ENCODE measurements around the gene BATF2.
"Not testable (repeated sequence)": the region's sequence is repeated elsewhere in the genome, so short reads cannot be mapped to it uniquely, and the experiment has no call there.

The BATF2 gene, protein sequence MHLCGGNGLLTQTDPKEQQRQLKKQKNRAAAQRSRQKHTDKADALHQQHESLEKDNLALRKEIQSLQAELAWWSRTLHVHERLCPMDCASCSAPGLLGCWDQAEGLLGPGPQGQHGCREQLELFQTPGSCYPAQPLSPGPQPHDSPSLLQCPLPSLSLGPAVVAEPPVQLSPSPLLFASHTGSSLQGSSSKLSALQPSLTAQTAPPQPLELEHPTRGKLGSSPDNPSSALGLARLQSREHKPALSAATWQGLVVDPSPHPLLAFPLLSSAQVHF

DNA sequence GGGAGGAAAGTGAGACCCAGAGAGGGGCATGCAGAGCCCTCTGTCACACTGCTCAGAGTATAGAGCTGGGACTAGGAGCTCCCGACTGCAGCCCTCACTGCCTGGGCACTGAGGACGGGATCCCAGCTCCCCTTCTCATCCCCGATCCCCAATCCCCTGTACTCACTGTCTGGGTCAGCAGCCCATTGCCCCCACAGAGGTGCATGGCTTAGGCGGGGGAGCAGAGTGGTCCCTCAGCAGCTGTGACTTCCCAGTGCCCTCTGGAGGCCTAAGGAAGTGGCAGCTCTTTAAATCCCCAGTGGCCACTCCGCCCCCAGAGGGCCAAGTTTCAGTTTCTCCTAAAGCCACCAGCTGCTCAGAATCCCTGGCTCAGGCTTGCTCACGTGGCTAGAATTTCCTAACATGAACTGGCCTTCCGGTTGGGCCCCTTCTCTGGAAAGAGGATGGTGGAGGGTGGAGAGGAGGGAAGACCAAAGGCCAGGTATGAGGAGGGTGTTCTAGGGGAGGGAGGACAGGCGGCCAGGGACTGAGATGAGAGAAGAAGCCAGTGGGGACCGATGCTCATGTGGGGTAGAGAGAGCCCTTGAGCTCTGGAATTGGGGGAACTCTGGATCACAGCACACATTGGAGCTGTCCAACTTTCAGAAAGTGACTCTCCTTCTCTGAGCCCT lies at the start of gene BATF2:
TSS of gene BATF2 (minus strand) at position 262 of the 671 bp plus-strand sequence. CDS start at position 205, 57 bp downstream.
- DNase-seq (ENCODE audit: low read depth in 2 of 2): no peak

DNA sequence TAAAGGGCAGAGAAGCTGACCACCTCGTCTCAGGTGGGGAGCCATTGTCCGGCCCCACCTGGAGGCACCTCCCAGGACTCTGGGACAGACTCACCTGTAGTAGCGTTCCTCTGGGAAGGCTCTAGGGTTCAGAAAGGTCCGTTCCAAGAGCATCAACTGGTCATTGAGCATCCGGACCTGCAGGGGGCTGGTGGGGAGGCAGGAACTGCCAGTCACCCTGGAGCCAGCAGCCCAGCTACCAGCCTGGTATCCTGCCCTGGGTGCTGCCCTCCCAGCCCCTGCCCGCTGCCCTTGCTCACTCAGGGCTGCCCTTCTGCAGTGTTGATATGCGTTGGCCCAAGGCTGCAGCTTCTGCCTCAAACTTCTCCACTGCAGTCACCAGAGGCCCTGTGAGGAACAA lies 49.0 kb upstream of the BATF2 start:
- DNase-seq (ENCODE audit: low read depth in 2 of 2): no peak

DNA sequence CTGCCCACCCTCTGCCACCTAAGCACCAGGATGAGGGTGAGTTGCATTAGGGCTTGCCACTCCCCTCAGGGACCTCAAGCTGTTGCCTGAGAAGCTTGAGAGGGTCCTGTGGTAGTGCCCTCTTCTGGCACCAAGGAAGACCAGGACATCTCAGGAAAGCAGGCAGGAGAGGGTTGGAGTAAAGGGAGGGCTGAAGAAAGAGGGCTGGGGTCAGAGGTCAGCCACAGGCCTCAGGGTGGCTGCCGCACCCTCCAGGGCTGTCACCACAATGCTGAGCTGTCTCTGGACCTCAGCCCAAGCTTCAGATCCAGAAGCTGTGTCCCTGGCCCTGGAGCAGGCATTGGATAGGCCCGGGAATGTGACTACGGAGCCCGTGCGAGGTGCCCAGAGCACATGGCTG lies 48.3 kb upstream of the BATF2 start:
- no peak for DNase-seq (ENCODE audit: low read depth in 2 of 2)

DNA sequence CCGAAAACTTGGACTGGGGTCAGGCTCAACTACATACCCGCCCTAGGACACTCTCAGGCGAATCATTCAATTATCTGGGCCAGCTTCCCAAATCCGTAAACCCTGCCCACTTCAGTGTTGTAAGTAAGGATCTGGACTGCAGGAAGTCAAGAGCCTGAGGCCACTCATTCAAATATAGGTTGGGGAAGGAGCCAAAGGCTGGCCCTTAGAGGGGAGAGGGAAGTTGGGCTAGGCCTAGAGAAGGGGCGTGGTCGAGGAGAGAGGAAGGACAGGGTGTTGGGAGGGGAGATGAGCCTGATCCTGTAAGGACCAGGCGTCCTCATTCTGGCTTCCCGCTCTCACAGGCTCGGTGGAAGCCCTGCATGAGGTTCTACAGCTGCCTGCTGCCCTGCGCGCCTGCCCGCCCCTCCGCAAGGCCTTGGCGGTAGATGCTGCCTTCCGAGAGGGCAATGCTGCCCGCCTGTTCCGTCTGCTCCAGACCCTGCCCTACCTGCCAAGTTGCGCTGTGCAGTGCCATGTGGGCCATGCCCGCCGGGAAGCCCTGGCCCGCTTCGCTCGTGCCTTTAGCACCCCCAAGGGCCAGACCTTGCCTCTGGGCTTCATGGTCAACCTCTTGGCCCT lies 47.2 kb upstream of the BATF2 start:
- DNase-seq (ENCODE audit: low read depth in 2 of 2): no peak

DNA sequence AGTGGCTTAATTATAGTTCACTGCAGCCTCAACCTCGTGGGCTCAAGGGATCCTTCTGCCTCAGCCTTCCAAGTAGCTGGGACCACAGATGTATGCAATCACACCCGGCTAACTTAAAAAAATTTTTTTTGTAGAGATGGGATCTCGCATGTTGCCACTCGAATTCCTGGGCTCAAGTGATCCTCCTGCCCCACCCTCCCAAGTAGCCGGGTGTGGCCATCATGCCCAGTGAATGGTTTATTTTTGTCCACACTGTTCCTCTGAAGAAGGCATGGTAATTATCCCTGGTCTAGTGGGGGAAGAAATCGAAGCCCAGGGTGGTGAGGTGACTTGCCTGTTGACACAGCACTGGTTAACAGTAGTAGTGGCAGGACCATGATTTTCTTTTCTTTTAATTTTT lies 46.1 kb upstream of the BATF2 start:
- no peak for DNase-seq (ENCODE audit: low read depth in 2 of 2)

DNA sequence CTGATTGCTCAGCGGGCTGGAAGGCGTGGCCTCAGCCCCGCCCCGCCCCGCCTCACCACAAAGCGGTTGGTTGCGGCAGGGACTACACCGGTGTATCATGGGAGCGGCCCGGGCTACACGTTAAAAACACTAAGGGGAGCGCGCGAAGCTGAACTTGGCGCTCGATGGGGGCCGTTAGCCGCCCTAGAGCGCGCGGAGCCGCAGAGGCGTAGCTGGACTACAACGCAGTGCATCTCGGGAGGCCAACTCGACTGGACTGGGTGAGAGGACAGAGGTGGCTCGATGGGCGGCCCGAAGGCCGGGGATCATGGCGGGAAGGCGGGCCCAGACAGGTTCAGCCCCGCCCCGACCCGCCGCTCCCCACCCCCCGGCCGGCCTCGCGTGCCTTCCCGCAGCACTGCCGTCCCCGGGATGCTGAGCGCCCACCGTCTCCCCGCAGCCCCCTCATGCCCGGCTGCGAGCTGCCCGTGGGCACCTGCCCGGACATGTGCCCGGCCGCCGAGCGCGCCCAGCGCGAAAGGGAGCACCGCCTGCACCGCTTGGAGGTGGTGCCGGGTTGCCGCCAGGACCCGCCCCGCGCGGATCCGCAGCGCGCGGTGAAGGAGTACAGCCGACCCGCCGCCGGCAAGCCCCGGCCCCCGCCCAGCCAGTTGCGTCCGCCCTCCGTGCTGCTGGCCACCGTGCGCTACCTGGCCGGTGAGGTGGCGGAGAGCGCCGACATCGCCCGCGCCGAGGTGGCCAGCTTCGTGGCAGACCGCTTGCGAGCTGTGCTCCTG lies 44.3 kb upstream of the BATF2 start, which contains the start of gene SAC3D1:
TSS of gene SAC3D1 (plus strand) at position 364 of the 776 bp plus-strand sequence. CDS start at position 447, 83 bp downstream.
- DNase-seq (ENCODE audit: low read depth in 2 of 2): peak; percentile 58 to 67

DNA sequence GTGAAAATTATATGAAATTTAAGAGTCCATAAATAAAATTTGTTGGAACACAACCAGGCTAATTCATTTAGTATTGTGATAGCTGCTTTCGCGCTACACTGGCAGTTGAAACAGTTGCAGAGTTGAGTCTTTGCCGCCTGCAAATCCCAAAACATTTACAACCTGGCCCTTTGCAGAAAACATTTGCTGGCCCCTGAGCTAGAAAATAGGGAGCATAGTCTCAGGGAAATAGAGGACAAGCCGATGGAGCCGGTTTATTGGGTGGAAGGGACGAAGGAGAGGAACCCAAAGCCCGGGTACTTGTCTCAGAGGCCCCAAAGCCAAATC lies 43.7 kb upstream of the BATF2 start:
- DNase-seq (ENCODE audit: low read depth in 2 of 2): no peak

DNA sequence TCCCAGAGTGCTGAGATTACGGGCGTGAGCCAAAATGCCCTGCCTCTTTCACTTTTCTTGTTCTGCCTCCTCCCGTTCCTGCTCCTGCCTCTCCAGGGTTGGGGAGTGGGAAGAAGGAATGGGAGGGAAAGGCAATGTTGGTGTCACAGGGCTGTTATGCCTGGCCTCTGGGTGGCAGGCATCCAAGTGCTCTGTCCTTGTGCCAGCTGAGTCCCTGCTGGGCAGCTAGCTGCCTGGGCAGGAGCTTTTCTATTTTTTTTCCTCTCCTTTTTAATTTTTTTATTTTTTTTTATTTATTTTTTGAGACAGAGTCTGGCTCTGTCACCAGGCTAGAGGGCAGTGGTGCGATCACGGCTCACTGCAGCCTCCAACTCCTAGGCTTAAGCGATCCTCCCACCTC lies 40.2 kb upstream of the BATF2 start:
- no peak for DNase-seq (ENCODE audit: low read depth in 2 of 2)

DNA sequence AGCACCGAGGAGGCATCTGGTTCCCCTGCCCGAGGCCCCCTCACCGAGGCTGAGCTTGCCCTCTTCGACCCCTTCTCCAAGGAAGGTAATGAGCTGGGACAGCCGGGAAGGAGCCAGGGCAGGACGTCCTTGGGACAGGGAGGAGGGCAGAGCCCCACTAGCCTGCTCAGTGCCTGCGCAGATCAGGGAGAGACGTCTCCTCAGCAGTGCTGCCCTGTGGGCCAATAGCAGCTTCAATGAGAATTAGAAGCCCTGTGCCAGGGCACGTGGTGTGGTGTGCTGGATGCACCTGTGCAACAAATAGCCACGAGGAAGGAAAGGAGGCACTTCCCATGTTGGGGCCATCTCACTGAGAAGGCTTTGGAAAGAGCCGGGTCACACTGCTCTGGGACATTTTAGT lies 38.8 kb upstream of the BATF2 start:
- no peak for DNase-seq (ENCODE audit: low read depth in 2 of 2)

DNA sequence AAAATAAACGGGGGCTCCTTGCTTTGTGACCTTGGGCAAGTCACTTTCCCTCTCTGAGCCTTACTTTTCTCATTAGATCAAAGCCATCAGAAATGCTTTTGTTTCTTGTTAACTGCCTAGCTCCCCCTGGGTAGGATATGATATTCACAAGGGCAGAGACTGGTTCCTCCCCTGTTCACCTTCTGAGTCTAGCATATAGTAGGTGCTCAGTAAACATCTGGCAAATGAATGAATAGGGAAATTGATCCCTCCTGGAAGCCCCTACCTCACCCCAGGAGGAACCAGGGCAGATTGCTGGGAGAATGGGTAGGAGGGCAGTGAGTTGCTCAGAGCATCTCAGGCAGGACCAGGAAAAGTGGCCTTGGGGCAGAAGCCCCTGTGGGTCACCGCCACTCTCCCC lies 37.7 kb upstream of the BATF2 start:
- DNase-seq (ENCODE audit: low read depth in 2 of 2): no peak

DNA sequence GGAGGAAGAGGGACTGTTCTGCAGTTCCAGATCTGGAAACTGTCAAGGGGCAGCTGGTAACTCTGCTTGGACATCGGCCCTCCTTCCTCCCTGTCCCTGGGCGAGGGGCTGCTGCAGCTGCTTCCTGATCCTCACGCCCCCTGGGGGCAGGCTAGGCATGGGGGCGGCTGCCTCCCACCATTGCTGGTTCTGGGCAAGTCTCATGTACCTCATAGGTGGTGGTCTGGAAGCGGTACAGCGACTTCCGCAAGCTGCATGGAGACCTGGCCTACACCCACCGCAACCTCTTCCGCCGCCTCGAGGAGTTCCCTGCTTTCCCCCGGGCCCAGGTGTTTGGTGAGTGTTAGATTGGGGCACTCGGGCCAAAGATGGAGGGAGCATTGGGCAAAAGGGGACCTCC lies 35.4 kb upstream of the BATF2 start:
- DNase-seq (ENCODE audit: low read depth in 2 of 2): no peak

DNA sequence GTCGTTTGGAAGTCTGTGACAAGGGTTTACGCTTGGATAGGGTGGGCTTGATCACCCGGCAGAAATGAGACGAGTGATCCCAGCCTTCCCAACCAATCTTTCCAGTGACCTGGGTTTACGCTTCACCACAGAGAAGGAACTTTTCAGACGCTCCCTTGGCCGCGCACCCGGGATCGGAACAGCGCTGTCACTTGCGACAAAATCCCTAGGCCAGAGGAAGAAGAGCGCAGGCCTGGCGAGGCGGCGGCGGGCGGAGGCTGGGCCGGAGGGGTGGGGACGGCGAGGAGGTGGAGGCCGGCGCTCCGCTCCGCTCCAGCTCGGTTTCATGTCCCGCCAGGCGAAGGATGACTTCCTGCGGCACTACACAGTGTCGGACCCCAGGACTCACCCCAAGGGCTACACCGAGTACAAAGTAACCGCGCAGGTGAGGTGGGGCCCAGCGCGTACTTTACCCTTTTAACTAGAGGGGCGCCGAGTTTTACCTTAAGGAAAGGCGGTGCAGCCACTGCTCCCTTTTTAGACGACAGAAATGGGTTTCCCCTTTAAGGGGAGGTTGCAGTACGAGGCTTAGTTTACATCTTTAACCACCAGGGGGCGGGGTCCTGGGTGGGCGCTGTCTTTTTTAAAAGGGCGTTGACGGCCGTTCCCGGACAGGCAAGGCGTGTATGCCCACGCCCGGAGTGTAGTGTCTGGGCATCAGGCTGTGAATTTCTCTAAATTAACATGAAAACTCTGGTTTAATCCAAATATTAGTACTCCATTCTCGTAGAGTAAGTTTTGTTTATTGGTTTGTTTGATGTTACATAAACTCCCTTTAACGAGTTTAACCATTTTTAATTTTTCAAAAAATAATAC lies 30.7 kb upstream of the BATF2 start, which contains the start of gene SNX15:
TSS of gene SNX15 (plus strand) at position 227 of the 855 bp plus-strand sequence. CDS start at position 326, 99 bp downstream.
- DNase-seq (ENCODE audit: low read depth in 2 of 2): peak; percentile 73 to 78

DNA sequence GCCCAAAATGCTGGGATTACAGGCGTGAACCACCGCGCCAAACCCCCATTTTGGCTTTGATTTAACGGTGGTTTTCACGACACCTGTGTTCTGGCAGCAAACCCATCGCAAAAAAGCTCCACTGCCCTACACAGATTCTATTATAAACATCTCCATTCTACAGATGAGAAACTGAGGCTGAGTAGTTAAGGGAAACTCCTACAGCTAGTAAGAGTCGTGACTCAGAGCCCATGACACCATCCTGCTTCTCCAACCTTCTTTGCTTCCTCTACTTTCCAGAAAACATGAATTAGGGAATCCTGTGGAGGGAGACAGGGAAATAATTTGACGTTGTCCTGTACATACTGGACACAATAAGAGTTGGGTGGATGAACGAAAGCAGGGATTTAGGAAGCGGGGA lies 30.0 kb upstream of the BATF2 start:
- no peak for DNase-seq (ENCODE audit: low read depth in 2 of 2)

DNA sequence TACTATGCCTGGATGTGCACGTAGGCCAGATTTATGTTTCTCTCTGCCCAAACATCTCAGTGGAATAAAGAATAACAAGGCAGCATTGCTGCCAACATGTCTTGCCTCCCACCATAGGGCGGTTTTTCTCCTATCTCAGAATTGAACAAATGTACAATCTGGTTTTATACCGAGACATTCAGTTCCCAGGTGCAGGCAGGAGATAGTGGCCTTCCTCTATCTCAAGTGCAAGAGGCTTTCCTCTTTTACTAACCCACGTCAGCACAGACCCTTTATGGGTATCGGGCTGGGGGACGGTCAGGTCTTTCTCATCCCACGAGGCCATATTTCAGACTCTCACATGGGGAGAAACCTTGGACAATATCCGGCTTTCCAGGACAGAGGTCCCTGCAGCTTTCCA lies 26.7 kb upstream of the BATF2 start:
- DNase-seq (ENCODE audit: low read depth in 2 of 2): not testable (repeated sequence)

DNA sequence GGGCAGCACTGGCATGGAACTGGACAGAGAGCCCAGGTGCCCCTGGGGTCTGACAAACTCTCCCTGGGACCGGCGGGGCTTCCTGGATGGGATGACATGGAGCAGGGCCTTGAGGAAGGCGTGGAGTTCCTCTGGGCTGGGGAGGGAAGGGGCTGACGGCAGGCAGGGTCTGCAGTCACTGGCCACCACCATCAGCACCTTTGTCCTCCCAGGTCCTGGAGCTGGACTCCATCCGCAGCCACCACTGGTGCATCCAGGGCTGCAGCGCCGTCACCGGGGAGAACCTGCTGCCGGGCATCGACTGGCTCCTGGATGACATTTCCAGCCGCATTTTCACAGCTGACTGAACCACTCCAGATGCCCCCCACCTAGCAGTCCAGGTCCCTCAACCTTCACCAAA lies 24.7 kb upstream of the BATF2 start:
- DNase-seq (ENCODE audit: low read depth in 2 of 2): no peak

DNA sequence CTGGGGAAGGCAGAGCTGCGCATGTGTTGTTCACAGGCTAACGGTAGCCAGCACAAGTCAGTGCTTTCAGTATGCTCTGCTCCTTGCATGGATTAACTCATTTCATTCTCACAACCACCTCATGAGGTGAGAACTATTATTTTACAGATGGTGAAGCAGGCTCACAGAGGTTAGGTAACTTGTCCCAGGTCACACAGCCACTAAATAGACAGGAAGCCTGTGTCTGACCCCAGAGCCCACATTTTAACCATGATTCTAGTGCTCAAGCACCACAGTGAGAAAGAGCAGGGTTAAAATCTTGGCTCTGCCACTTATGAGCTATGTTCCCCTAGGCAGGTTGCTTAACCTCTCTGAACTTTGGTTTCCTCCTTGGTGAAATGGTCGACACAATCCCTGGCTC lies 24.2 kb upstream of the BATF2 start:
- DNase-seq (ENCODE audit: low read depth in 2 of 2): no peak

DNA sequence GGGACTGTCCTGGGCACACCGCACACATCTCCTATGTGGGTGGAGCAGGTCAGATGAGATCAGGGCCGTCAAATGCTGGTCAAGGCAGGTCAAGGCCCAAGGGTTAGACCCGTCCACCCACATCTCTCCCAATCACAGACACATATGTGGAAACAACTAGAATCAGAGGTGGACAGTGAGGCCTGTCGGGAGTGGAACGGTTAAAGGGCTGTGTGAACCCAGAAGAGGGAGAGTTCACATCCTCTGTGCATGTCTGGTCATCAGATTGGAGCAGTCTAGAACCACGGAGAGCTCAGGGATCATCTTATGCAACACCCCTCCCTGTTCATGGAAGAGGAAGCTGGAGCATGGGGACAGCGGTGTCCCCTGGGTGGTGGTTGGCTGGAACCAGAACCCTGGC lies 23.1 kb upstream of the BATF2 start:
- no peak for DNase-seq (ENCODE audit: low read depth in 2 of 2)

DNA sequence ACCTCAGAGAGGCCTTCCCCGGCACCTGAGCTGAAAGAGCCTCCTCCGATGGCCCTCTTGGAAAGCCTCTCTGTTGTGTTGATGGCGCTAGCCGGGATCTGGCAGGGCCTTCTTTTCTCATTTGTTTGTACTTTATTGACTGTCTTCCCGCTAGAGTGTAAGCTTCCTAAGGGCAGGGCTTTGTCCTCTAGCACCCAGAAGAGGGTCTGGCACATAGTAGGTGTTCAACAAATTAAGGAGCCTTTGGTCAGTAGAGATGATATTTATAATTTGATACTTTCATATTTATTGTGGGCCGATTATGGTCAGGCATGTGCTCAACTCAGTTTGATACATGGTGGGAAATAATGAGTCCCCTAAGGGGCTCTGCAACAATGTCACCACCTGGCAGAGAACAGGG lies 21.2 kb upstream of the BATF2 start:
- no peak for DNase-seq (ENCODE audit: low read depth in 2 of 2)

DNA sequence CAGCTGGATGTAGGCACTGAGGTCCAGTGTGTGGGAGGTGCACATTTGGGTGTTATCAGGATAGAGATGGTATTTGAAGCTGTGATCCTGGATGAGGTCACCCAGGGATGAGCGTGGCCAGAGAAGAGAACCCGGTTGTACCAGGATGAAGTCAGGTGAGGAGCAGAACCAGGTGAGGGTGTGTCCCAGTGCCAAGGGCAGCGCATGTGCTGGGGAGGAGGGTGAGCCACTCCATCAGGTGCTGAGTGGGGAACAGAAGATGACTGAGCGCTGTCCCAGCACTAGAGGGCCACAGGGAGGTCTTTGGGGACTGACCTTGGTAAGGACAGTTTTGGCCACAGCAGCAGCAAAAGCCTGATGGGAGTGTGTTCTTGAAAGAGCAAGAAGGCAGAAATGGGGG lies 19.9 kb upstream of the BATF2 start:
- no peak for DNase-seq (ENCODE audit: low read depth in 2 of 2)

DNA sequence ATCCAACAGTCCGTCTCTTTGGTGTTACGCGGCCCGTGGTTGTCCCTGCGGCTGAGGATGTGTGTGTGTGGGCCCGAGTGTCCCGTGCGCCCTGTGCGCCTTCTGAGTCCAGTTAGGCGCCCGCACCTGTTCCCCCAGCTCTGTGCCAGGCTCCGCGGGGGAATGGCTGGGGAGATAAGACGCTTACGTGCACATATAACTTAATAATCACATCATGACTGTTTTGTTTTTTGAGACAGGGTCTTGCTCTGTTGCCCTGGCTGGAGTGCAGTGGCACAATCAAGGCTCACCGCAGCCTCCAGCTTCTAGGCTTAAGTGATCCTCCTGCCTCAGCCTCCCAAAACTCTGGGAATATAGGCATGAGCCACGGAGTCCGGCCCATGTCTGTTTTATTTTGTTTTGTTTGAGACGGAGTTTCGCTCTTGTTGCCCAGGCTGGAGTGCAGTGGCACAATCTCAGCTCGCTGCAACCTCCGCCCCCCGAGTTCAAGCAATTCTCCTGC lies 18.0 kb upstream of the BATF2 start:
- no peak for DNase-seq (ENCODE audit: low read depth in 2 of 2)
